NCI-H345 (cell line): ENCODE results near the gene KCTD1.

ENCODE experiments used
- DNase-seq: peaks from one replicate; lab custom pipeline; 2025; lab: John Stamatoyannopoulos, UW

The KCTD1 gene

GRCh38 chr18:26425148-26425531, 123.2 kb downstream of the KCTD1 start:
- DNase-seq: no peak

GRCh38 chr18:26424428-26425147, 123.8 kb downstream of the KCTD1 start:
- no peak for DNase-seq

GRCh38 chr18:26422472-26423162, 125.7 kb downstream of the KCTD1 start:
- no peak for DNase-seq

- no peak for DNase-seq
Observed at GRCh38 chr18:26421931-26422330, 126.4 kb downstream of the KCTD1 start.

GRCh38 chr18:26421503-26421902, 126.8 kb downstream of the KCTD1 start:
- DNase-seq: no peak

GRCh38 chr18:26419746-26420145, 128.6 kb downstream of the KCTD1 start:
- no peak for DNase-seq

GRCh38 chr18:26418225-26418624, 130.1 kb downstream of the KCTD1 start:
- no peak for DNase-seq

- no peak for DNase-seq
Observed at GRCh38 chr18:26417190-26417589, 131.2 kb downstream of the KCTD1 start.

GRCh38 chr18:26416652-26417150, 131.7 kb downstream of the KCTD1 start:
- DNase-seq: no peak

- DNase-seq: no peak
Observed at GRCh38 chr18:26415631-26416030, 132.7 kb downstream of the KCTD1 start.

- DNase-seq: no peak
Observed at GRCh38 chr18:26414901-26415440, 133.4 kb downstream of the KCTD1 start.

- DNase-seq: no peak
Observed at GRCh38 chr18:26409091-26409490, 139.3 kb downstream of the KCTD1 start.

- DNase-seq: no peak
Observed at GRCh38 chr18:26407736-26408601, 140.4 kb downstream of the KCTD1 start.

GRCh38 chr18:26406854-26407517, 141.4 kb downstream of the KCTD1 start:
- no peak for DNase-seq

- no peak for DNase-seq
Observed at GRCh38 chr18:26406324-26406723, 142.0 kb downstream of the KCTD1 start.

GRCh38 chr18:26405190-26405801, 143.1 kb downstream of the KCTD1 start:
- peak; percentile 55 for DNase-seq
